CD4-positive, alpha-beta T cell (primary cell): ENCODE results near the gene MST1. TPM values are rescaled to one million over a fixed set of nuclear protein-coding genes. Genes with fewer than 3 reads are reported as not detected.
A peak's percentile ranks its signal among the peaks of the same experiment; 100 is the strongest.

Experiments used
- ATAC-seq: fragments of 200-7000 bp; cut with Tn5 transposase; one replicate; pipeline ENCODE4 v1.10.0; 2022; ENCODE audit warnings: mild to moderate bottlenecking; ENCODE audit not compliant: poor library complexity
- CTCF ChIA-PET: fragments of 350-600 bp; sonication (Branson Sonifier 250); formaldehyde crosslinking; loops from one replicate; lab custom pipeline; 2021; ENCODE audit warnings: antibody characterized with exemption, inconsistent platforms; lab: Charles Lee
- POLR2A ChIA-PET: fragments of 350-600 bp; sonication (Branson Sonifier 250); formaldehyde crosslinking; loops from one replicate; lab custom pipeline; 2021; ENCODE audit warnings: antibody characterized with exemption, inconsistent platforms; lab: Charles Lee
- DNase-seq, 14 experiments: peaks; one replicate each; pipeline ENCODE4 v3.0.0-alpha.2; 2013 to 2020; ENCODE audit warnings: mixed read lengths in 2 of 14
- H3K27ac ChIP-seq, 2 donors: one replicate each; pipeline versions ENCODE4 v1.5.1 to v1.7.0; 2013; ENCODE audit warnings: low read length in 2 of 2, low read depth in 1 of 2, mild to moderate bottlenecking in 1 of 2
- H3K27me3 ChIP-seq, 2 experiments: 1 replicate in 1 of 2; 2 replicates in 1 of 2; pipeline versions ENCODE4 v1.6.1 to v1.7.0; 2013; ENCODE audit warnings: low read length in 2 of 2, control low read depth in 1 of 2, mild to moderate bottlenecking in 1 of 2, moderate library complexity in 1 of 2; ENCODE audit not compliant: insufficient read depth in 2 of 2, control insufficient read depth in 1 of 2
- H3K36me3 ChIP-seq: one replicate; pipeline ENCODE4 v1.6.1; 2013; ENCODE audit warnings: low read length, control low read depth; ENCODE audit not compliant: insufficient read depth
- H3K4me1 ChIP-seq: one replicate; pipeline ENCODE4 v1.6.1; 2013; ENCODE audit warnings: low read length, control low read depth; ENCODE audit not compliant: insufficient read depth
- H3K4me3 ChIP-seq: one replicate; pipeline ENCODE4 v1.5.1; 2013; ENCODE audit warnings: mild to moderate bottlenecking, low read length, moderate library complexity
- H3K9me3 ChIP-seq, 2 experiments: 1 replicate in 1 of 2; 2 replicates in 1 of 2; pipeline versions ENCODE4 v1.6.1 to v1.7.0; 2013; ENCODE audit warnings: low read length in 2 of 2, mild to moderate bottlenecking in 2 of 2, control low read depth in 1 of 2, moderate library complexity in 1 of 2; ENCODE audit not compliant: control insufficient read depth in 1 of 2, insufficient read depth in 1 of 2
- H3K27ac Mint-ChIP-seq: one replicate; pipeline ENCODE4 v1.8.0; 2020; ENCODE audit warnings: mixed read lengths
- H3K27me3 Mint-ChIP-seq: one replicate; pipeline ENCODE4 v1.8.0; 2021; ENCODE audit warnings: mixed read lengths
- H3K36me3 Mint-ChIP-seq: one replicate; pipeline ENCODE4 v1.8.0; 2021; ENCODE audit warnings: low read depth, mixed read lengths
- H3K4me1 Mint-ChIP-seq: one replicate; pipeline ENCODE4 v1.8.0; 2021; ENCODE audit warnings: low read depth, mixed read lengths
- H3K4me3 Mint-ChIP-seq: one replicate; pipeline ENCODE4 v1.8.0; 2020; ENCODE audit warnings: mild to moderate bottlenecking, mixed read lengths
- H3K9me3 Mint-ChIP-seq: one replicate; pipeline ENCODE4 v1.8.0; 2020; ENCODE audit warnings: mixed read lengths
- intact Hi-C, 2 experiments: fragments of 100-400 bp; cut with DNase I in 1 of 2; cut with micrococcal nuclease in 1 of 2; formaldehyde crosslinking; loops; one replicate each; pipeline versions ENCODE4 v1.15.1 to v1.9.0; 2023 to 2025; cut with DNase I, micrococcal nuclease
- total RNA-seq, 174 experiments: library from RNA in 2 of 174; stranded (reverse) in 2 of 174; gene quantifications; one replicate each; pipeline ENCODE4 v1.2.3 and lab custom pipeline; 2021 to 2026
- TF ChIP-seq, protein P1 (sequence below): fragments of 200-600 bp; IDR thresholded peaks from one replicate; pipeline ENCODE4 v1.8.0; 2022; ENCODE audit warnings: antibody characterized with exemption, mild to moderate bottlenecking

MST1 gene
- total RNA-seq, 2 experiments from 2014 or later, result 7.8 TPM

DNA sequence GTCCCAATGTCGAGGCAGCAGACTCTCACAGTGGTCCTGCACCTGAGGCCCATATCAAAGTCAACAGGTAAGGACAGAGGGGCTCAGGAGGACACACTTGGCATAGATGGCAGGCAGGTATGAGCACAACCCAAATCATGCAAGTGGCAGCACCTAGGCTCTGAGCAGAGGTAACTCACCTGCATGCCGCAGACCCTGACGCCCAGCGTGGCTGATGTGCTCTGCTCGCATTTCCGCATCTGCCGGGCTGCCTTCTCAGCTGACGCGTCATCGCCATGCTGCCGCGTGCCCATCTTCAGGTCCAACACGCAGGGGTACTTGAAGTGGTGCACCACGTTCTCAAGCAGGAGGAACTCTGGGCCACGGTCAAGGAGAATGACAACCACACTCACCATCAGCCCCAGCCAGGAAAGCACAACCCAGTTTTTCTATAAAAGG lies 38.7 kb upstream of the MST1 start:
- no peak overlapping the region for H3K27ac Mint-ChIP-seq
- Histone ChIP-seq H3K4me1 (peaks cover 16% of the 10 kb centered on the region), H3K27ac (no peak overlapping the region), H3K9me3 (no peaks in the 10 kb centered on the region), H3K4me3 (no peak overlapping the region), H3K36me3 (peaks cover 41% of the 10 kb centered on the region), H3K27me3 (no peaks in the 10 kb centered on the region)
- intact Hi-C loops, result no loop called here
- TF ChIP-seq, protein P1, sequence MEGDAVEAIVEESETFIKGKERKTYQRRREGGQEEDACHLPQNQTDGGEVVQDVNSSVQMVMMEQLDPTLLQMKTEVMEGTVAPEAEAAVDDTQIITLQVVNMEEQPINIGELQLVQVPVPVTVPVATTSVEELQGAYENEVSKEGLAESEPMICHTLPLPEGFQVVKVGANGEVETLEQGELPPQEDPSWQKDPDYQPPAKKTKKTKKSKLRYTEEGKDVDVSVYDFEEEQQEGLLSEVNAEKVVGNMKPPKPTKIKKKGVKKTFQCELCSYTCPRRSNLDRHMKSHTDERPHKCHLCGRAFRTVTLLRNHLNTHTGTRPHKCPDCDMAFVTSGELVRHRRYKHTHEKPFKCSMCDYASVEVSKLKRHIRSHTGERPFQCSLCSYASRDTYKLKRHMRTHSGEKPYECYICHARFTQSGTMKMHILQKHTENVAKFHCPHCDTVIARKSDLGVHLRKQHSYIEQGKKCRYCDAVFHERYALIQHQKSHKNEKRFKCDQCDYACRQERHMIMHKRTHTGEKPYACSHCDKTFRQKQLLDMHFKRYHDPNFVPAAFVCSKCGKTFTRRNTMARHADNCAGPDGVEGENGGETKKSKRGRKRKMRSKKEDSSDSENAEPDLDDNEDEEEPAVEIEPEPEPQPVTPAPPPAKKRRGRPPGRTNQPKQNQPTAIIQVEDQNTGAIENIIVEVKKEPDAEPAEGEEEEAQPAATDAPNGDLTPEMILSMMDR, result no peak
- no peak for ATAC-seq
- H3K4me3 Mint-ChIP-seq, result no peak overlapping the region
- peaks cover 17% of the 10 kb centered on the region for H3K4me1 Mint-ChIP-seq
- DNase-seq, result no peak
- H3K27me3 Mint-ChIP-seq, result no peaks in the 10 kb centered on the region
- peaks cover 59% of the 10 kb centered on the region for H3K36me3 Mint-ChIP-seq
- ChIA-PET CTCF (no interaction called here), POLR2A (no interaction called here)
- H3K9me3 Mint-ChIP-seq, result no peaks in the 10 kb centered on the region

DNA sequence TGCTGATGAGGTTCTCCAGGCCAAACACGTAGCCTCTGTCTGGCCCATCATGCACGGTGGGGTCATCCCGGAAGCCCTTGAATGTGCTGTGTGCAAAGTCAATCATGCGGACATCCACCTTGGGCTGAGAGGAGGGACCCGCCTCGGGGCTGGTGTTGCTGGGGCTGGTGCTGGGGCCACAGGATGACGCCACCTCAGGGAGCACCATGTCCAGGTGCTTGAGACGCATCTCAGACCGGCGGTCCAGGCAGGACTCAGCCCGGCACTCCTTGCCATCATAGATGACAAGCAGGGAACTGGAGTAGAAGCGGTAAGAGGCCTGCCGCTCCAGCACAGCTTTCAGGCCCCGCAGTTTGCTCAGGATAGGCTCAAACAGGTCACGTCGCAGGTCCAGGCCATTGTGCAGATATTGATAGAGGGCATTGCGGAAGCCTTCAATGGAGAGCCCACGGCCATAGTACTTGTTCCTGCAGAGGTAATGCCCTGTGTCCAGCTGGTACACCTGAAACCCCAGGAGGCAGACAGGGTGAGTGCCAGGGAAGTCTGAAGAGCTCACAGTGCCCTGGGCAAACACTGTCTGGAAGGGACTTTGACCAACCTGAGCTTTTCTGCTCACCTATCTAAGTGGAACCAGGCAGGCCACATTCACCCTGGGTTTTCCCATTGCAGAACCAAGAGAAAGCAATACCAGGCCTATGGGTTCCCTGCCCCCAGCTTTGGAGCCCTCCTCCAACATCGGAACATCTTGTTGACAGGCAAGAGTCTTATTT lies 38.1 kb upstream of the MST1 start:
- ChIA-PET POLR2A (no interaction called here), CTCF (no interaction called here)
- Mint-ChIP-seq H3K36me3 (peaks cover 53% of the 10 kb centered on the region), H3K9me3 (no peaks in the 10 kb centered on the region), H3K27ac (no peak overlapping the region), H3K4me1 (peaks cover 23% of the 10 kb centered on the region), H3K27me3 (no peaks in the 10 kb centered on the region), H3K4me3 (no peak overlapping the region)
- Histone ChIP-seq H3K27ac (no peak overlapping the region), H3K4me1 (peaks cover 22% of the 10 kb centered on the region), H3K27me3 (no peaks in the 10 kb centered on the region), H3K36me3 (peaks cover 40% of the 10 kb centered on the region), H3K9me3 (no peaks in the 10 kb centered on the region), H3K4me3 (no peak overlapping the region)
- ATAC-seq (no peak), DNase-seq (no peak)
- TF ChIP-seq, protein P1, result no peak
- intact Hi-C loops, result no loop called here

DNA sequence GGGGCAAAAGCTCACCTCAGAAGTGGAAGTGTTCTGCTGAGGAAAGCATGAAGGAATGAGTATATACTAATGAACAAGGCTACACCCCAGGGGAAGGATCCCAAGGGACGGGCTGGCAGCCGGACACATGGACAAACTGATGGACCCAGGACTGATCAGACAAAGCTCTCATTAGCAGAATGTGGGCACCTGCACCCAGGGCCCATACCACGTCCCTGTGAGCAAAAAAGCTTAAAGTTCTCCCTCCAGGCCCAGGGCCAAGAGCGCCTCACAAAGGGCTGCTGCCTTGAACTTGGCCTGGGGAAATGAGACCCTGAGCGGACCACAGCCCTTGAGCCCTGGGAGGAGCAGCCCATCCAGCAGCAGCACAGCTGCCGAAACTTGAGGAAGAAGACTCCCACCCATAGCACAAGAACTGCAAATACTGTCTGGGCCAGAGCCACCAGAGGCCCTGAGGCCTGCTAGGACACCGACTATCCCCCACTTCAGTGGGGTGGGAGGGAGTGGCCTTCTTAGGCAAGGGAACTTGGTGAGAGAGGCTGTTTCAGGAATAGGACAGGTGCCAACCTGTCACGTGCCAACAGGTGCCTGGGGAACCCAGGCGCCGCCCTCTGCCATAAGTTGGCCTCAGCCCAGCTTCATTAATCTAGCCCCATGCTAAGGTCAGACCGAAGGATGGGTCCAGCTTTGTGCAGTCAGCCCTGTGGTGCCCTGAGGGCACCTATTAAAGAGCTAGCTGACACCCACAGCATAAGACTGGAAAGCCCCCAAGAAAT lies 36.8 kb upstream of the MST1 start:
- POLR2A ChIA-PET, result interaction anchor here (0.6 kb wide), 2 partner anchors 65 to 892 kb away, joined by 3 read pairs; no protein-coding TSS in a partner anchor
- TF ChIP-seq, protein P1, result no peak
- Histone ChIP-seq H3K9me3 (no peaks in the 10 kb centered on the region), H3K27me3 (no peaks in the 10 kb centered on the region), H3K36me3 (peaks cover 40% of the 10 kb centered on the region), H3K4me3 (no peak overlapping the region), H3K27ac (peak overlapping the region in 1 of 2 donors; percentile 96), H3K4me1 (peaks cover 27% of the 10 kb centered on the region)
- Mint-ChIP-seq H3K4me1 (peaks cover 27% of the 10 kb centered on the region), H3K36me3 (peaks cover 43% of the 10 kb centered on the region), H3K9me3 (no peaks in the 10 kb centered on the region), H3K27me3 (no peaks in the 10 kb centered on the region), H3K27ac (peak overlapping the region; percentile 93), H3K4me3 (peak overlapping the region; percentile 42)
- CTCF ChIA-PET, result interaction anchor here (0.8 kb wide), 1 partner anchor 22 kb away, joined by 3 read pairs; no protein-coding TSS in a partner anchor
- DNase-seq, result peak in 1 of 14 experiments; percentile 13
- ATAC-seq, result no peak
- intact Hi-C loops, result no loop called here
